H1 (cell line): ENCODE measurements around the gene CADM2. TPM values are rescaled to one million over a fixed set of nuclear protein-coding genes. Genes with fewer than 3 reads are reported as not detected.

Experiments used
- CTCF ChIA-PET: fragments of 300-600 bp; sonication (Branson Sonifier 250); formaldehyde crosslinking; loops from one replicate; lab custom pipeline; 2021; ENCODE audit not compliant: partially characterized antibody; lab: Charles Lee
- POLR2A ChIA-PET: fragments of 300-600 bp; sonication (Branson Sonifier 250); formaldehyde crosslinking; loops from one replicate; lab custom pipeline; 2021; ENCODE audit warnings: inconsistent platforms; ENCODE audit not compliant: partially characterized antibody; lab: Charles Lee
- DNase-seq, 2 experiments: peaks; one replicate each; pipeline versions ENCODE4 v3.0.0 to v3.0.0-alpha.2; 2010 to 2022; ENCODE audit warnings: low spot score in 2 of 2, low read depth in 1 of 2, mixed read lengths in 1 of 2
- FAIRE-seq: peaks from 2 replicates; lab custom pipeline; 2011; peaks lifted over from hg19 to GRCh38; lab: Jason Lieb, UNC
- H2AFZ ChIP-seq: 2 replicates; pipeline ENCODE4 v1.8.1; 2012; ENCODE audit warnings: low read length, inconsistent platforms
- H2AK5ac ChIP-seq: 2 replicates; pipeline ENCODE4 v1.6.1; 2013; ENCODE audit warnings: low read depth, low read length
- H2BK120ac ChIP-seq: replicated peaks from 2 replicates; pipeline ENCODE3; 2013; ENCODE audit warnings: low read depth, low read length, inconsistent platforms
- H2BK12ac ChIP-seq: 2 replicates; pipeline ENCODE4 v1.6.1; 2013; ENCODE audit warnings: low read depth, low read length
- H2BK15ac ChIP-seq: 2 replicates; pipeline ENCODE4 v1.6.1; 2013; ENCODE audit warnings: low read length
- H2BK20ac ChIP-seq: 2 replicates; pipeline ENCODE4 v1.6.1; 2013; ENCODE audit warnings: low read length
- H2BK5ac ChIP-seq: 2 replicates; pipeline ENCODE4 v1.6.1; 2013; ENCODE audit warnings: low read depth, low read length
- H3K14ac ChIP-seq: 2 replicates; pipeline ENCODE4 v1.6.1; 2013; ENCODE audit warnings: inconsistent platforms; ENCODE audit not compliant: insufficient read length
- H3K18ac ChIP-seq: 2 replicates; pipeline ENCODE4 v1.6.1; 2013; ENCODE audit warnings: low read length; ENCODE audit errors: extremely low read depth
- H3K23ac ChIP-seq: 2 replicates; pipeline ENCODE4 v1.6.1; 2013; ENCODE audit warnings: inconsistent platforms; ENCODE audit not compliant: insufficient read length
- H3K23me2 ChIP-seq: 2 replicates; pipeline ENCODE4 v1.6.1; 2013; ENCODE audit warnings: low read depth, low read length
- H3K27ac ChIP-seq: 2 replicates; pipeline ENCODE4 v1.6.1; 2011; ENCODE audit warnings: low read depth, low read length, inconsistent platforms
- H3K27me3 ChIP-seq, 4 experiments: replicated peaks in 1 of 4; 1 replicate in 1 of 4; 2 replicates in 3 of 4; pipeline versions ENCODE4 v1.6.1 to v1.8.1; 2011 to 2013; ENCODE audit warnings: low read length in 3 of 4, mild to moderate bottlenecking in 3 of 4, inconsistent platforms in 2 of 4, mixed read lengths in 2 of 4, moderate library complexity in 1 of 4; ENCODE audit not compliant: control insufficient read depth in 3 of 4, insufficient read depth in 3 of 4; ENCODE audit errors: extremely low read depth in 1 of 4
- H3K36me3 ChIP-seq, 4 experiments: 2 replicates each; pipeline versions ENCODE4 v1.6.1 to v1.8.1; 2011 to 2013; ENCODE audit warnings: mild to moderate bottlenecking in 4 of 4, low read length in 3 of 4, moderate library complexity in 2 of 4, control low read depth in 1 of 4, inconsistent platforms in 1 of 4; ENCODE audit not compliant: insufficient read depth in 4 of 4, control insufficient read depth in 2 of 4
- H3K4ac ChIP-seq: replicated peaks from 2 replicates; pipeline ENCODE3; 2013; ENCODE audit warnings: low read length, low read depth, mixed read lengths, inconsistent platforms; ENCODE audit not compliant: insufficient read length
- H3K4me1 ChIP-seq, 4 experiments: replicated peaks in 1 of 4; 1 replicate in 1 of 4; 2 replicates in 3 of 4; pipeline versions ENCODE4 v1.6.1 to v1.8.1; 2011 to 2013; ENCODE audit warnings: low read length in 3 of 4, inconsistent platforms in 2 of 4, mixed read lengths in 1 of 4; ENCODE audit not compliant: insufficient read depth in 4 of 4, control insufficient read depth in 3 of 4
- H3K4me2 ChIP-seq, 2 experiments: 2 replicates each; pipeline versions ENCODE4 v1.6.1 to v1.8.1; 2011 to 2013; ENCODE audit warnings: low read depth in 2 of 2, low read length in 2 of 2, control low read depth in 1 of 2, inconsistent platforms in 1 of 2, mild to moderate bottlenecking in 1 of 2; ENCODE audit not compliant: insufficient read depth in 1 of 2
- H3K4me3 ChIP-seq, 4 experiments: fragments of 200-600, 300-600 bp in 1 of 4; sonication (generic), shearing (Covaris generic), sonication (Bioruptor Twin) in 1 of 4; 2 replicates each; pipeline versions ENCODE4 v1.5.1 to v1.8.1; 2011 to 2016; ENCODE audit warnings: low read length in 4 of 4, low read depth in 3 of 4, control low read depth in 2 of 4, inconsistent platforms in 2 of 4, mild to moderate bottlenecking in 2 of 4, mixed read lengths in 1 of 4, moderate library complexity in 1 of 4; ENCODE audit not compliant: insufficient read depth in 2 of 4; ENCODE audit errors: extremely low read depth in 1 of 4
- H3K56ac ChIP-seq: replicated peaks from 2 replicates; pipeline ENCODE3; 2013; ENCODE audit warnings: low read depth, mild to moderate bottlenecking, mixed read lengths, low read length, inconsistent platforms; ENCODE audit not compliant: insufficient read length
- H3K79me1 ChIP-seq: 2 replicates; pipeline ENCODE4 v1.6.1; 2013; ENCODE audit warnings: low read depth, low read length, control low read depth
- H3K79me2 ChIP-seq, 2 experiments: 2 replicates each; pipeline versions ENCODE4 v1.6.1 to v1.8.1; 2012 to 2013; ENCODE audit warnings: low read length in 2 of 2, mild to moderate bottlenecking in 2 of 2, inconsistent platforms in 1 of 2; ENCODE audit not compliant: insufficient read depth in 2 of 2, control insufficient read depth in 1 of 2
- H3K9ac ChIP-seq, 4 experiments: replicated peaks in 1 of 4; 1 replicate in 1 of 4; 2 replicates in 3 of 4; pipeline versions ENCODE4 v1.6.1 to v1.8.1; 2011 to 2013; ENCODE audit warnings: low read depth in 3 of 4, low read length in 3 of 4, control low read depth in 2 of 4, mild to moderate bottlenecking in 2 of 4, moderate library complexity in 2 of 4, inconsistent platforms in 1 of 4; ENCODE audit errors: extremely low read depth in 1 of 4
- H3K9me3 ChIP-seq, 2 experiments: 2 replicates each; pipeline versions ENCODE4 v1.6.1 to v1.8.1; 2012 to 2013; ENCODE audit warnings: mild to moderate bottlenecking in 2 of 2, moderate library complexity in 2 of 2, control low read depth in 1 of 2, inconsistent platforms in 1 of 2, low read depth in 1 of 2, low read length in 1 of 2, mixed read lengths in 1 of 2; ENCODE audit not compliant: insufficient read depth in 2 of 2
- H4K20me1 ChIP-seq, 2 experiments: replicated peaks in 1 of 2; 2 replicates each; pipeline versions ENCODE3 to v1.8.1; 2011 to 2013; ENCODE audit warnings: inconsistent platforms in 2 of 2, low read length in 2 of 2, mild to moderate bottlenecking in 1 of 2; ENCODE audit not compliant: insufficient read depth in 2 of 2, control insufficient read depth in 1 of 2
- H4K5ac ChIP-seq: 2 replicates; pipeline ENCODE4 v1.6.1; 2013; ENCODE audit warnings: low read length, low read depth, mixed read lengths, inconsistent platforms; ENCODE audit not compliant: insufficient read length
- H4K8ac ChIP-seq: 2 replicates; pipeline ENCODE4 v1.8.0; 2013; ENCODE audit warnings: mild to moderate bottlenecking, moderate library complexity, low read length, inconsistent platforms; ENCODE audit not compliant: insufficient read depth; ENCODE audit errors: extremely low read depth
- H4K91ac ChIP-seq: replicated peaks from 2 replicates; pipeline ENCODE3; 2013; ENCODE audit warnings: low read length, mixed read lengths, inconsistent platforms; ENCODE audit not compliant: insufficient read length
- ATF2 ChIP-seq: IDR thresholded peaks from 2 replicates; pipeline ENCODE4 v1.6.1; 2012; ENCODE audit warnings: low read length, inconsistent platforms
- CBX8 ChIP-seq: fragments of 300-800, 300-1000 bp; sonication (generic); IDR thresholded peaks from 2 replicates; pipeline ENCODE4 v1.7.1; 2016; ENCODE audit warnings: low read depth, low read length, borderline replicate concordance
- CHD2 ChIP-seq: IDR thresholded peaks from 2 replicates; pipeline ENCODE4 v1.6.1; 2012; ENCODE audit warnings: low read length, improper control_type of control experiment
- FOSL1 ChIP-seq: IDR thresholded peaks from 2 replicates; pipeline ENCODE4 v1.6.1; 2011; ENCODE audit warnings: mild to moderate bottlenecking, low read depth, low read length, moderate library complexity; ENCODE audit not compliant: insufficient read depth
- POLR2A ChIP-seq, 2 experiments: IDR thresholded peaks; 1 replicate in 1 of 2; 2 replicates in 1 of 2; pipeline ENCODE4 v1.6.1; 2011; ENCODE audit warnings: low read depth in 2 of 2, low read length in 2 of 2, mild to moderate bottlenecking in 2 of 2; ENCODE audit errors: control extremely low read depth in 1 of 2
- RAD21 ChIP-seq, 2 experiments: IDR thresholded peaks in 1 of 2; conservative IDR thresholded peaks in 1 of 2; 2 replicates each; pipeline ENCODE4 v1.6.1; 2011; ENCODE audit warnings: low read depth in 2 of 2, low read length in 2 of 2, improper control_type of control experiment in 1 of 2, inconsistent platforms in 1 of 2, mild to moderate bottlenecking in 1 of 2, moderate library complexity in 1 of 2
- RBBP5 ChIP-seq: IDR thresholded peaks from 2 replicates; pipeline ENCODE4 v1.7.1; 2012; ENCODE audit warnings: low read depth, mild to moderate bottlenecking, inconsistent platforms, low read length, moderate library complexity, borderline replicate concordance
- RNF2 ChIP-seq: fragments of 200-900, 300-1000 bp; sonication (generic); IDR thresholded peaks from 2 replicates; pipeline ENCODE4 v1.7.1; 2016; ENCODE audit warnings: borderline replicate concordance, low read depth, mild to moderate bottlenecking, antibody characterized with exemption, low read length; ENCODE audit not compliant: poor library complexity, severe bottlenecking; ENCODE audit errors: missing control alignments
- SIRT6 ChIP-seq: IDR thresholded peaks from one replicate; pipeline ENCODE4 v1.7.1; 2012; ENCODE audit warnings: low read length, inconsistent platforms
- SP1 ChIP-seq: IDR thresholded peaks from 2 replicates; pipeline ENCODE4 v1.6.1; 2011; ENCODE audit warnings: low read depth, low read length
- SP2 ChIP-seq: IDR thresholded peaks from 2 replicates; pipeline ENCODE4 v1.6.1; 2012; ENCODE audit warnings: mild to moderate bottlenecking, low read length, inconsistent platforms
- TAF7 ChIP-seq: optimal IDR thresholded peaks from 2 replicates; pipeline ENCODE3; 2011; ENCODE audit warnings: low read depth, mild to moderate bottlenecking, inconsistent platforms, low read length, moderate library complexity, borderline replicate concordance
- TCF12 ChIP-seq: IDR thresholded peaks from 2 replicates; pipeline ENCODE4 v1.6.1; 2011; ENCODE audit warnings: low read depth, mild to moderate bottlenecking, low read length
- WGBS, 2 experiments: shearing (Covaris generic) in 1 of 2; methylation state at CpG; one replicate each; pipeline versions ENCODE4 v1.1.6 to v1.1.7; 2013 to 2015; ENCODE audit warnings: low lambda C conversion rate in 2 of 2, mixed read lengths in 2 of 2, inconsistent platforms in 1 of 2, low coverage in 1 of 2, missing lambda C conversion rate in 1 of 2; ENCODE audit not compliant: insufficient replicate concordance in 2 of 2, insufficient coverage in 1 of 2, insufficient read length in 1 of 2; ENCODE audit errors: extremely low coverage in 1 of 2, missing lambda C conversion rate in 1 of 2; 5-methylcytosine and 5-hydroxymethylcytosine counted together
- polyA plus RNA-seq, 7 experiments: library from polyadenylated mRNA; depleted of rRNA in 3 of 7; stranded (reverse) in 5 of 7; unstranded in 2 of 7; fragments of >200 nt in 5 of 7; fragments of 200-250 nt in 2 of 7; gene quantifications; 1 replicate in 5 of 7; 2 replicates in 1 of 7; 4 replicates in 1 of 7; pipeline versions ENCODE4 v1.2.1 to v1.2.3, GENCODE V29; 2011 to 2013; ENCODE audit warnings: missing spikeins in 2 of 7, mixed read lengths in 2 of 7
- total RNA-seq: library from RNA; stranded (reverse); fragmentation: NEBNext Ultra II Directional; extraction: Animal tissue kit (Norgen Biotek cat#: 25700); gene quantifications from 2 replicates; pipeline ENCODE4 v1.2.1, GENCODE V29; 2021

The CADM2 gene
- total and polyA plus RNA-seq, 2 of the 8 experiments (the other 6 are each of a cell fraction or from before 2014, with no cell fraction given): 14.9 to 20.9 TPM

- H3K79me2 ChIP-seq: no peaks in the 10 kb centered on the region
- no peak overlapping the region for H4K8ac ChIP-seq
- no peak overlapping the region for H4K91ac ChIP-seq
- CTCF ChIA-PET: interaction anchor here (1.0 kb wide), 1 partner anchor 18 kb away, joined by 3 read pairs; no protein-coding TSS in a partner anchor
- no peak overlapping the region for H3K4me3 ChIP-seq
- H3K4ac ChIP-seq: no peak overlapping the region
- WGBS, 2 experiments: 88% methylated on average over 2 of the region's 2 CpGs; no CpG with 5 or more reads in 1 of the 2 experiments
- no peaks in the 10 kb centered on the region for H4K20me1 ChIP-seq
- no peaks in the 10 kb centered on the region for H3K36me3 ChIP-seq
- no peak overlapping the region for H3K23ac ChIP-seq
- no peak overlapping the region for H3K18ac ChIP-seq
- H3K27me3 ChIP-seq: peaks cover 0 to 1% (median 0%) of the 10 kb centered on the region in 4 experiments; a peak in 1 of 7 replicates
- H3K4me2 ChIP-seq: no peak overlapping the region
- no peak overlapping the region for H2BK5ac ChIP-seq
- no peaks in the 10 kb centered on the region for H3K4me1 ChIP-seq
- no peak overlapping the region for H3K14ac ChIP-seq
- no peak overlapping the region for H2BK20ac ChIP-seq
- H3K79me1 ChIP-seq: no peaks in the 10 kb centered on the region
- no peak overlapping the region for H2BK12ac ChIP-seq
- H3K56ac ChIP-seq: no peak overlapping the region
- no peak overlapping the region for H3K27ac ChIP-seq
- no peak overlapping the region for H2AFZ ChIP-seq
- FAIRE-seq: no peak
- DNase-seq: no peak
- H2BK15ac ChIP-seq: no peak overlapping the region
- H4K5ac ChIP-seq: no peak overlapping the region
- H3K9me3 ChIP-seq: no peaks in the 10 kb centered on the region
- H2AK5ac ChIP-seq: no peak overlapping the region
- no peaks in the 10 kb centered on the region for H3K23me2 ChIP-seq
- POLR2A ChIA-PET: no interaction called here
- H2BK120ac ChIP-seq: no peak overlapping the region
- peak overlapping the region in 1 of 4 experiments; percentile 34; a peak in 1 of 7 replicates for H3K9ac ChIP-seq
- TF ChIP-seq RAD21 (IDR thresholded peaks at IDR 0.05 in 1 of 2, conservative IDR thresholded peaks at IDR 0.05 in 1 of 2; ENCODE audit: low read depth in 2 of 2, low read length in 2 of 2): no peak
- no peak for TF ChIP-seq TCF12
- no peak for TF ChIP-seq CBX8
- TF ChIP-seq SP2: no peak
- no peak for TF ChIP-seq SP1
- no peak for TF ChIP-seq ATF2
- TF ChIP-seq FOSL1: no peak
- no peak for TF ChIP-seq SIRT6
- no peak for TF ChIP-seq RBBP5
- TF ChIP-seq RNF2: no peak
- TF ChIP-seq TAF7: no peak
- TF ChIP-seq POLR2A (IDR thresholded peaks at IDR 0.05; ENCODE audit: control extremely low read depth in 1 of 2, low read depth in 2 of 2, low read length in 2 of 2): no peak
- TF ChIP-seq CHD2: no peak
Measured at GRCh38 chr3:85783291-85783690, 824.5 kb downstream of the CADM2 start.
